NCI-H187 treated with DMSO at 0.1 percent for 48 hours (cell line): Measurements from ENCODE around the gene PPM1F.
"Not testable (repeated sequence)": the region's sequence is repeated elsewhere in the genome, so short reads cannot be mapped to it uniquely, and the experiment has no call there.

Experiments
- DNase-seq: peaks from one replicate; lab custom pipeline; 2025; lab: John Stamatoyannopoulos, UW

PPM1F gene

DNA sequence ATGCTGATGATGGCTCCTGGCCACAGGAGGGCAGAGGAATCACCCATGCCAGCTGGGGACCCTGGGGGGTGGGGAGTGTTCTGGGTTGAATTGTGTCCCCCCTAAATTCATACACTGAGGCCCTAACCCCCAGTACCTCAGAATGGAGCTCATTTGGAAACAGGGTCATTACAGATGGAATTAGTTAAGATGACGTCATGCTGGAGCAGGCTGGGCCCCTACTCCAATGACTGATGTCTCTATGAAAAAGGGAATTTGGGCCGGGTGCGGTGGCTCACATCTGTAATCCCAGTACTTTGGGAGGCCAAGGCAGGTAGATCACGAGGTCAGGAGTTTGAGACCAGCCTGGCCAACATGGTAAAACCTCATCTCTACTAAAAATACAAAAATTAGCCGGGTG is 12.7 kb downstream of the PPM1F start:
- DNase-seq: not testable (repeated sequence)

DNA sequence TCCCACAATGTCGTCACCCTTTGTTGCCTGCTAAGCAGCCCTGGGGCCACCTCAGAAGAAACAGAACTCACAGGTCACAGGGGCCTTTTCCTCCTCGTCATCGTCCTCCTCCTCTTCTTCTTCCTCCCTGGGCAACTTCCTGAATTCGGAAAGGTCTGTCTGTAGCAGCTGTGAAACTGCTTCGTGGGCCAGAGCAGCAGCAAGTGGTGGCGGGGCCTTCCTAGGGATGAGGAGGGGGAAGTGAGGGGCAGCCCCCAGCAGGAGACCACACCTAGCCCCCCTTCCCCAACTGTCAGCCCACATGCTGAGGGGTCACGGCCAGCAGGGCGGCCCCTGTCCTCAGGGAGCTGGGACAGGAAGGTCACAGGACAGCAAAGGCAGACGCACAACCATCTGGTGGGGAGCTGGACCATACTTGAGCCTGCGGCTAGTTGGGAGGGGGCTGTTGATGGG is 13.2 kb downstream of the PPM1F start:
- no peak for DNase-seq

DNA sequence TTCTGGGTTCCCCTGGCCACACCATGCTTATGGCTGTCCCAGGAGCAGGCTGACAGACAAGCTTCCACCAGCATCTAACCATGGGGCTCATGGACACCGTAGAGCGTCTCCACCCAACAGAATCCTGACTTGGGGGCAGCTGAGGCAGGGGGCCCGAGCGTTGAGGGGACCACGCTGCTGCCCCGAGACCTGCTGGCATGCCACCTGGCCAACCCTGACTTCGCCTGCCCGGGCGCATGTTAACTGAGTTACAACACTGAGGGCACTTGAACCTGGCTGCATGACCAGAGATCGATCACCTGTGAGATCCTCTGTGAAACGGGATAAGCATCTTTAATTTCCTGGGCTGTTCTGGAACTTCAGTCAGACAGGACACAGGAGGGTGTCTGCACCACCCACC is 13.7 kb downstream of the PPM1F start:
- DNase-seq: no peak

DNA sequence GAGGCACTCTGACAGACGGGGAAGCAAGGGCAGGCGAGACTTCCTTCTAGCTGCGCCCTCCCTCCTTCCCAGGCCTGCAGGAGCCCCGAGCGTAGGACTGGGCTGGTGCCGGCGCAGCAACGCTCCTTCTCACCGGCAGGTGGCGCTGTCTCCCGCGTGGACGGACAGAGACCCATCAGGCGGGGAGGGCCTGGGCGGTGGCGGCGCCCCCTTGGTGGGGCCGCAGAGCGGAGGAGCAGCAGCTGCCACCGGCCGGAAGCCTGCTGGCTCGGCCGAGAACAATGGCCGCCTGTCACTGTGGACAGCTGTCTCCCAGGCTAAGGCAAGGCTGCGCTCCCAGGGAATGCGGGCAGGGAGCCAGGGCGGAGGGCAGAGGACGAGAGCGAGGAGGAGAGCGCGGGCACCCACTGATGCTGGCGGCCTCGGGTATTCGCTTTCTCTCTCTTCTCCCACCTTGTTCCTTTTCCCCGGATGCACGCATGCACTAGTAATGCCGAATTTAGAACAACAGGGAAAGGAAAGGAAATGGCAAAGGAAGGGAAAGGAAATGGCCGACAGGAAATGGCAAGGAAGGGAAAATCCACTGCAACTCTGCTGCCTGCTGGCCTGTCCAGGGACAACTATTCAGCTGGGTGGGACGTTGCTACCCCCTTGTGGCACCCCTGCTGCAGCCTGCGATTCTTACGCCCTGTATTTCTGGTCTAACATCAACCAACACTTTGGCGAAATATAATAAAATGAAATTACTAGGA is 14.4 kb downstream of the PPM1F start:
- peak; percentile 18 for DNase-seq

DNA sequence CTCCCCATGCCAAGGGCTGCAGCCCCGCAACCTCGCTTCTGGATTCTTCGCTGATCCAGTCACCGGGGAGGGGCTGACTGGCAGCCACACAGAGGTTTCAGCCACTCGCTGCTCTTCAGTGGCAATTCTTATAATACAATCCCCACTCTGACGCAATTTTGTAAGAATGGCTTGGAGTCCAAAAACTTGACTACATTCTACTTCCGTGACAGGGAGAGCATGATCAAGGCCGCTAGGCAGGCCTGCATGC is 14.9 kb downstream of the PPM1F start:
- DNase-seq: no peak

DNA sequence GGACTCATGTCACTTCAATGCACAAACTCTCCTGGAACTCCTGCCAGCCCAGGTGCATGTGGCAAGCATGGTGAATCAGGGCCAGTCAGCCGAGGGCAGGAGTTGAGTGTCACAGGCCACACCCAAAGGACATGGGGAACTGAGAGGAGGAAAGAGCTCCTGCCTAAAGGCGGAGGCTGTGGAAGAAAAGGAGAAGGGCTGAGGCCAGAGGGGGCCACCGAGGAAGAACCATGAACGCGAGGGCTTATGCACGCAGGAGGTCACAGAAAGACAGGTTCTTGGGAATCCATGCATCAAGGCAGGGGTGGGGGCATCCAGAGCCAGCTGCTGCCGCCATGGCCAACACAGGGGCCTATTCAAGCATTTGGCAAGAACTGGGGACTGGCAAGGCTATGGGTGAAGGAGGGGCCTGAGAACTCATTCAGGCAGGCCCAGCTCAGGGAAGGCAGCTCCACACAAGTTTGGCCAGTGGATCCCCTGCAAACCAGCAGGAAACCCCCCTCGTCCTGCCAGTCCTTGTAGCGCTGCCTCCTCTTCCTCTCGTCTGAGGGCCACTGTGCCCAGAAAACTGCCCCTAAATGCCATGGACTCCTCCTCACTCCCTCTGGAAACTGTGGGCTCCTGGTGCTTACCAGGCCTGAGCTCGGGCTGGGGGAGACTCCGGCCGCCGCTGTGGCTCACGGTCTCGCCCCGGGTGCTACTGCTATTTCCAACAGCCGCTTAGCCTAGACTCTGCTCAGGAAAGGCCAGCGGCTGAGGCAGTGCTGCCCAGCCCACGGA is 15.4 kb downstream of the PPM1F start:
- DNase-seq: no peak

DNA sequence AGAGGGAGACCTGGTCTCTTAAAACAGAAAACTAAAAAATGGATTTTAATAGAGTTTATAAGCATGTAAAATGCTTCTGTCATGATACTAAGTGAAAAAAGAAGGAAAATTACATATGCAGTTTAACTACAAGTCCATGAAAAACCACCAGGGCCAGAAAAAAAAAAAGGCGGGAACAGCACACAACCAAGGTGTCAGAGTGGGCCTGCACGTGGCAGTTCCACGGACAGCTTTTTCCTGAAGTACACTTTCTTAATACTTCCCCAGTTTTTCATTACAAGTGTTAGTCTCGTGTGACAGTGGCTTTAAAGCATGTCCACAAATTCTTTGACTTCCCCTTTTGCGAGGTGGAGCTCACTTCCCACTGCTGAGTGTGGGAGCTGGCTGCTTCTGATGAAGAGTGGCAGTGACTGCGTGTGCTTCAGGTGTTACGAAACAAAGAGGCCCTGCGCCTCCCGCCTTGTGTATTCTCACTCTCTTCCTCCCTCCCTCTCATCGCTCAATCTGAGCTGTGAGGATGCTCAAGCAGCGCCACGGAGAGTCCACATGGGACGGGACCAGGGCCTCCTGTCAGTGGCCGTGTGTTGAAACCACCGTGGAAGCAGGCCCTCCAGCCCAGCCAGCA is 16.4 kb downstream of the PPM1F start:
- DNase-seq: no peak

DNA sequence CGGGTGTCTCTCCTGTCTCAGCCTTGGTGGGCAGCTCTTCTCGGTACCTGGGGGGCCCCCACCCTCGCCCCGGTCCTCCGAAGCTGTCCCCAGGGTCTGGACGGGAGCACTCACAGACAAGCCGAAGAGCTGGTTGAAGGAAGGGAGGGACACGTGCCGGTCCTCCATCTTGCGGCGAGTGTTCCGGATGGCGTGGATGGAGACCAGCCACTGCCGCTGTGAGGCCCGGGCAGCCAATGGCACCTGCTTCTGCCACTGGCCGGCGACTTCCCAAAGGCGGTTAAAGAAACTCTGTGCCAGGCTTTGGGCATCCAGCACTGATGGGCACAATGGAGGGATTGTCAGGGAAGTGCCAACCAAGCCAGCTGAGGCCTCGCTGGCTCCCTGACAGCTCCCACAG is 18.7 kb downstream of the PPM1F start:
- DNase-seq: no peak

DNA sequence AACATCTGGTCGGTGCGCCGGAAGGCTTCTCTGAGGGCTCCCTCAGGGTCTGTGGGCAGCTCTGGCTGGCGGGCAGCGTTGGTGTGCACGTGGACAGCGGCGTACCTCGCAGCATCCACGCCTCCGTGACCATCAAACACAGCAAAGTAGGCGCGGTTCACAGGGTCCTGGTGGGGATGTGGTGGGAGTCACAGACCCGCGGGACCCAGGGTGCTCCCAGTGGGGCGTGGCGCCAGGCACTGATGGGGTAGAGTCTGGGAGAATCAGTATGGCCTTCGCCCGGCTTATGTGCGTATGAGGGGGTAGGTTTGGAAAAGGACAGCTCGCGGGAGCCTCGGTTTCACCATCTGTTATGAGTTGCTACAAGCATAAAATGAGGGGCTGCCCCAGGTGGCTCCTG is 19.2 kb downstream of the PPM1F start:
- no peak for DNase-seq

DNA sequence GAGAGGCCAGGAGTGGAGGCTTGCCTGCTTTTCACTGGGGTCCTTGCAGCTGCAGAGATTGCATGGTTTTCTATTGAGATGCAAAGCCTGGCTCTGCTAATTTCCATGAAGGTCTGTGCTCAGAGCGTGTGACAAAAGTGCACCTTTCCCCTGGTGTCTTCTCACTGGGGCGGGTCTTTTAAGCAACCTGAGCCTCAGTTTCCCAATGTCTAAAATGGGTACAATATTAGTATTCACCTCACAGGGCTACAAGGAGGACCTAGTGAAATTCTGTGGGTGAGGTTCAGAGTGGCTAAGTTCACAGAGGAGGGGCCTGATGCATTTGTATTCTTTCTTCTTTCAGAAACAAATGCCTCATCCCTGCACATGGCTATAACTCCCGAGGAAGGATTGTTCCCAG is 20.3 kb downstream of the PPM1F start:
- DNase-seq: no peak

DNA sequence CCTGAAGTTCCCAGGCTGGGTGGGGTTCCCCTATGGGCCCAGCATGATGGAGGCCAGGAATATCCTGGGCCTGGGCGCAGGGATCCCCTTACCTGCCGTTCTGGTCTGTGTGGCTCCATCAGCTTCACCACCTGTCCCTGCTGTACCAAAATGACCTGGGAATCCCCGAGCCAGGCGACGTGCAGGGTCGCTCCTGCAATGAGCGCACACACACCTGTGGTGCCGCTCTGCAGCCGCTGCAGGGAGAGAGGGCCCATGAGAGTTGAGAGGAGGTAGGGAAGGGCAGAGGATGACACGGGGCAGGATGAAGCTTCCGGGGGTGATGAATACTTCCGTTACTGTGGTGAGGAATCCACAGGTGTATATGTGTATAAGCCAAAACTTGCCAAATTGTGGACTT is 21.6 kb downstream of the PPM1F start:
- DNase-seq: no peak

DNA sequence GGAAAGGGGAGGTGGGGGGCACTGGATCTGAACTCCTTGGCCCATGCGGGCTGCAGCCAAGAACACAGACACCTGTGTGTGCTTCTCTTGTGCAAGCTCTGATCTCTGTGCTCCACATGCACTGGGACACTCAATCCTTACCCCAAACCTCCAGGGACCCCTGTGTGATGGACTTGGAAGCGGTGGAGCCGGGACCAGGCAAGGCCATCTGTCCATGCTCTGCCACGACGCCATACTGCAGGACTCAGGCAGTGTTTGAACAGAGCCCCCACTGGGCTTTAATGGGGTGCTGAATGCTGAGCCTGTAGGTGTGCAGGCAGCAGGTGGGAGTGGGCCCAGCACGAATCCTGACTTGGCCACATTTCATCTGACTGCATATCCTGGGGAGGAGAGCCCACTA is 23.4 kb downstream of the PPM1F start:
- no peak for DNase-seq

DNA sequence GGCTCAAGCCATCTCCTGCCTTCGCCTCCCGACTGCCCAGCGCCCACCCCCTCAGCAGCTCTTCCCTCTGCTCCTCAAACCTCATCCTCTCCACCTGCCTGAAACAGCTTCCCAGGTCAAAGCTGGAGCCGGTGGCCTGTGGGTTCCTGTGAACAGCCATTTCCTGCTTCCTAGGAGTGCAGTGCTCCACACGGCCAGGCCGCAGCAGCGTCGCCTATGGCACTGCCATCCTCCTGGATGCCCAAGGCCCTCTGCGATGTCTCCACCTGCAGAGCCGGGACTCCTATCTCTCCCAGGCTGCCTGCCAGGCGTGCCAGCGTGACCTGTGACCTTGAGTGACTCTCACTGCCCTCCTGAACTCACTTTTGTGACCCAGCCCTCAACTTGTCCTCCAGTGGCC is 24.6 kb downstream of the PPM1F start:
- no peak for DNase-seq

DNA sequence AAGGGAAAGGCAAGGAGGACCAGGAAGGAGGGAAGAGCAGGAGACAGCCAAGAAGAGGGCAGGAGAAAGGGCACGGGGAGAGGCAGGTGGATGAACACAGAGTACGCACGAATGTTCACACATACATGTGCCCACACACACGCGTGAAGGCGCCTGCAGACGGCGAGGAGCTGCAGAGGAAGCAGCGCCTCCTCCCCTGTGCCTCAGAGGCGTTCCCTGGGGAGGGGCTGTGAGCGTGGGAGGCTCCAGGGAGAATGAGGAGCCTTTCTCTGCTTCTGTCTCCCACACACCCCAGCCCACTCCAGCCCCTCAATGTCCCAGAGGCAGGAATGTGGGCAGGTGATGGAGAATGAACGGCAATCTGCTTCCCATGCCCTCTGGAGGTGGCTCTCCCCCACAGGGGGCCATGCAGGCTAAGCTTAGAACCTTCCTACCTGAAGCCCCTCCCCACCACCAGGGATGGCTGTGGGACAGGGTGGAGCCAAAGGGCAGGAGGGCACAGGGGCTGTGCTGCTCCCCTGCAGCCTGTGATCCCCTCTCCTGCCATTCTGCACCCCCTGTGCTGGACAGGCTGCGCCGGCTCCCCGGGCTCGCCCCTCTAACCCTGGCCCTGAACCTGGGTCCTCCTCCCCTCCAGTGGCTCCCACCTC is 25.3 kb downstream of the PPM1F start:
- no peak for DNase-seq

DNA sequence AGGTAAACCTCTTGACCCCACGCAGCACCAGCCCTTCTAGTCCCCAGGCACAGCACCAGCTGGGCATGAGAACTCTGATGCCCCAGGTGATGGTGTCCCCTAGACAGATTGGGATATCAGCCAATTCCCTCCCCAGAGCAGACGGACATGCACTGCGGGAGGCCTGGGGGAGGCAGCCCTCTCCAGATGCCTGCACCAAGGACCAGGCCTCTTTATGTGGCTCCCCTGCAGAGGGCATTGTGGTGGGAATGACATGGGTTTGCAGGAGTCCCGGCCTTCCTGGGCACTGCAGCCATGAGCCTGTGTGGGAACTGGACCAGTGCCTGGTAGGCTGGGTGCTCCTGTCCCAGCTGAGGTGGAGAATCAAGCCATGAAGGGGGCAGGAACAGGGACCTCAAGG is 25.9 kb downstream of the PPM1F start:
- DNase-seq: no peak

DNA sequence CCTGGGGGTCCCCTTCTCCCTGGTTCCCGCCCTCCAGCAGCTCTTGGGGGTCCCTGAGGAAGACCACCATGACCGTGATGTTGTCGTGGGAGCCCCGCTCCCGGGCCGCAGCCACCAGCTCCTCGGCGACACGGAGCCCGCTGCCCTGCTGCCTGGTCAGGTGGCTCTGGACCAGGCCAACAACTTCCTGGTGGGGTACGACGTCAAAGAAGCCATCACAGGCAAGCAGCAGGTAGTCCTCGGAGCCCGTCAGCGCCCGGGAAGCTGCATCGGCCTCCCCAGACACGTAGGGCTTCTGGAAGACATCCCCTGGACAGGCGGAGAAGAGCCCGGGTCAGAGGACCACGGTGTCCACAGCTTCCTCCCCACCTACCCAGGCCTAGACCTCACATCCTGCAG is 29.5 kb downstream of the PPM1F start:
- no peak for DNase-seq

DNA sequence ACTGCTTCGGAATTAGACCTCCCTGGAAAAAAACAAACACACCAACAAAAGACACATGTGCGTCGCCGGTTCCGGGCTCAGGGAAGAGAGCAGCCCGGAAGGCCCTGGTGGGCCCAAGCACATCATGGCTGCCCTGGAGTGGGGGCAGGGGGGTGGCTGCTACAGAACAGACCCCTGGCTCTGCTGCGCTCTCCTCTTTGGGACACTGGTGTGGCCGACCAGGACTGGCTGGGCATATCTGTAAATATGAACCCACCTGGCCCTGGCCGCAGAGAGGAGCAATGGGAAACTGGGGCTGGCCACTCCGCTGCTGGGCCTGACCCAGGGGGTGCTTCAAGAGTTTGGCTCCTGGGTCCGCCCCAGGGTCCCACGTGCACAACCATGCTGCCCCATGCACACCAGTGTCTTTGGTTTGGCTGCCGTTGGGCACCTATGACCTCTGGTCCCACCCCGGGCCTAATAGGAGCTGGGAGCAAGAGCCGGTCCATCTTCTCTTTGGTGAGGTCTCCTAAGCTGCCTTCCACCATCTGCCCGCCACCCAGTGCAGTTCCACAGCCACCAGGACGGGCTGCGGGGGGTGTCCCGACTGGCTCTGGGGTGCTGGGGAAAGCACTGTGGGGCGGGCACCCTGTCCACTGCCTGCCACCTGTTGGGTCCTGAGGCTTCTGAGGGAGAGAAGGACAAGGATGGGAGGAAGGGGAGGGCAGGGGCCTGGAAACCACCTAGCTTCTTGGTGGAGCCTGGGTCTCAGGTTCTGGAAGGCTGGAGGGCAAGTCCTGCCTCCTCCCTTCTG is 30.1 kb downstream of the PPM1F start:
- no peak for DNase-seq

DNA sequence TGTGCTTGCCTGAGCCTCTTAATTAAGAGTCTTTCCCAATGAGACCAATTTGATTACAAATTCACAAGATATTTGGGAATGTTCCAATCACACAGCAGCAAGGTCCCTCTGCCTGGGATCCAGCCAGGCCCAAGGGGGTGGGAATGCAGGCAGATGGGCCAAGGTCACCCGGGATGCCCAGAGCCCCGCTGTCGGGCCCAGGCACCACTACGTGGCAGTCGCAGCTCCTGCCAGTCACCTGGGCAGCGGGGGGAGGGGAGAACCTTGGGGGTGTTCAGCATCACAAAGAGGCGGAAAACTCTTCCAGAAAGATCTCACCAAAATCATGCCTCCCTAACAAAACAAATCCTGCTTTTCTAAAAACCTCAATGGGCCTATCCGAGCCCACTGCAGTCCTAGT is 30.9 kb downstream of the PPM1F start:
- no peak for DNase-seq

DNA sequence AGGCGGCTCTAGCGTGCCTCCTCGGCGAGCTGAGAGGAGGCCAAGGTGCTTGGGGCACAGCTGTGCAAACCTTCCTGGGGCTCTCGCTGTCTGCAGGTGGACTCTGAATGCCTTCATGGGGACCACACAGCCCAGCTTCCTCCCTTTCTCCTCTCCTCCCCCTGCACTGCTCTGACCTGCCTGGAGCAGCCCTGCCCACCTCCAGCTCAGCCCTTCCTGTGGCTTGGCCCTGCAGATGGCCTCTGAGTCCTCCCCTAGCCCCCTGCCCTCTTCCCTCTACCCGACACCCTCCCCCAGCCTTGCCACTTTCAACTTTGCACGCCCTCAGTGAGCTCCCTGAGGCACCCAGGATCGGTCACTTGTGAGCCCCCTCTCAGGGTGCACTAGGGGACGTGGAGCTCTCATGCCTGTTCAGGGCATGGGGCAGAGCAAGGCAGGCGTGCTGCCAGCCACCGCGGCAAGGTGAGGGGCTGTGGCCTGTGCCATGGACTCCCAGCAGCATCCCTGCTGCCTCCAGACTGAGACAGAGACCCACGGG is 31.4 kb downstream of the PPM1F start:
- DNase-seq: no peak

DNA sequence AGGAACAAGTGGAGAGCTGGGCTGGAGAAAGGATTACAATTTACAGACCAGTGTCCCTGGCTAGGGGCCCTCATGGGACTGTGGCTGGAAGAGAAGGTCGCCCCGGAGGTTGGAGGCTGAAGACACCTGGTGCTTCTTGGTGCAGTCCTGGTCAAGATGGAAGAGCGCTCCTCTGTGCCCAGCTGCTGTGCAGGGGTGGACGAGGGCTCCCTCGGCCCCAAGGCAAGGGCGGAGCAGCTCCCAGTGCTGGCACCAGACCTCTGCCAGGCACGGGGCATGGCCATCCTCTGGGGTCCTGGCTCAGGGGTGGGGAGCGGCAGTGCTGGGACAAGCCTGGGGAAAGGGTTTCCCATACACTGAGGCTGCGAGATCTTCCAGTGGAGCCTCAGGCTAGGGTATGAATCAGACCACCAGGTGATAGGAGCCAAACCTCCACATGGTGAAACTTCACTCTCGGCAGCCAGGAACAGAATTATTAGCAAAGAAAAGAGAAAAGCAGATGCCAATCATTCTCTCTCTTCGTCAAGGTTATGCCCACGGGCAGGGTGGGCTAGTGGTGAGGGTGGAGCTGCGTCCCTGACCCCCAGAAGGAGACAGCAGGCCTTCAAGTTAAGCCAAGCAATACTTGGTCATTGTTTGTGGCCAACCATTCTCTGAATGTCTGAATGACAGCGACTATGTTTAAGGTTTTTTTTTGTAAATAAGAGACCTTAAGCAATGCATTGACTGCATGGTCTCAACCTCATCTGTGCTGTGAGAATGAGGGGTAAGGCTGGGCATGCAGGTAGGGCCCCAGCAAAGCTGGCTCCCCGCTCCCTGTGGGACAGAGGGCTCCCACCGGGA is 32.1 kb downstream of the PPM1F start:
- DNase-seq: no peak
